NCI-H2081 (cell line): ENCODE results near the gene PIAS4.
A peak's percentile ranks its signal among the peaks of the same experiment; 100 is the strongest.
"Not testable (repeated sequence)": the region's sequence is repeated elsewhere in the genome, so short reads cannot be mapped to it uniquely, and the experiment has no call there.

ENCODE experiments used
- DNase-seq, 2 experiments: peaks; one replicate each; lab custom pipeline; 2025; lab: John Stamatoyannopoulos, UW

Gene PIAS4

GRCh38 chr19:3998667-3999412 lies 8.7 kb upstream of the PIAS4 start:
- DNase-seq, result not testable (repeated sequence)

DNA sequence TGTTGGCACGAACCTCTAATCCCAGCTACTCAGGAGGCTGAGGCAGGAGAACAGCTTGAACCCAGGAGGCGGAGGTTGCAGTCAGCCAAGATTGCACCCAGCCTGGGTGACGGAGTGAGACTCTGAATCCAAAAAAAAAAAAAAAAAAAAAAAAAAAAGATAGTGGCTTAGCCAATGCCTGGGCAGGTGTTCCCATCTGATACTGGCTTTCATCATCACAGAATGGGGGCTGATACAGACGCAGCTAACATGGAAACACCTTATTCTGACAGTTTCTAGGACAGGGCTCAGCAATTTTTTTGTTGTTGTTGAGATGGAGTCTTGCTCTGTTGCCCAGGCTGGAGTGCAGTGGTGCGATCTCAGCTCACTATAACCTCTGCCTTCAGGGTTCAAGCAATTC lies 6.7 kb upstream of the PIAS4 start:
- DNase-seq, result not testable (repeated sequence)

- DNase-seq, result not testable (repeated sequence)
Measured at GRCh38 chr19:4005436-4005835, 2.1 kb upstream of the PIAS4 start.

DNA sequence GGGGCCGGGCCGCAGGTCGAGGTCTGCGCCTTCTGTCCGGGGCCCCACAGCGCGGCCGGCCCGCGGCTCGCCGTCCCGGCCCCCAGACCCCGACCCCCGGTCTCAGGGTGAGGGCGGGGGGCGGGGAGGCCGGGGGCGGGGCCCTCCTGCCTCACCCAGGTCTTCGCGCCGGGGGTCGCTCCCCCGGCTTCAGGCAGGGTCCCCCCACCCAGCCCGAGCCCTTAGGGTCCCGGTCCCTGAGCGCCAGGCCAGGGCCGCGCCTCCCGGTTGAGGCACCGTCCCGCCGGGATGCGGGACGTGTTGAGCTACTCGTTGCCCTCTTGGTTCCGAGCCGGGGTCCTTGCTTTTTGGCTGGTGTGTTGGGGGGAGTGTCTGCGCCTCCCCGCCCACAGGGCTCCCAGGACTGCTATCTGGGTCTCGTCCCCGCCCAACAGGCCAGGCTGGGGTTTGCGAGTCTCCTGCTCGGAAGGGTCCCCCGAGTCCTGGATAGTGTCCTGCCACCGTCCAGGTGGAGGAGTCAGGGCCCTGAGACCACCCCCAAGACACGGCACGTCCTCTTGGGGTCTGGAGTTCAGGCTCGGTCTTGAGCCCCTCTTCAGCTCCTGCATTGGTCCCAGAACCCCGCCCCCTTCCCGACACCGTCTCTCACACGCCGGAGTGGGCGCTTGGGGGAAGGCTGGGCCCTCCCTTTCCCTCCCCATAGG lies 452 bp downstream of the PIAS4 start:
- no peak for DNase-seq

- DNase-seq, result no peak
Measured at GRCh38 chr19:4009990-4010807, 2.7 kb downstream of the PIAS4 start.

DNA sequence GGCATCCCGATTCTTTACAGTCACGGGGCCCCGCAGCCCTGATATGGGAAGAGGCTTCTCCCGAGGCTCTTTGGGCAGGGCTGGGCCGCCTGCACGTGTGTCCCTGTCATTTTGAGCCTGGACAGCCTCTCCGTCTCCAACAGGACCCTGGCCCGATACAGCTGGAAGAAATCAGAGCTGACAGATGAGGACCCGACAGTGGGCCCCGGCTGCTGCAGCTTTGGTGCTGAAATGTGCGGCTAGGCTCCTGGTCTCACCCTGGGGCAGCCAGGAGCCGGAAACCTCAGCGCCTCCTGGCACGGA lies 3.2 kb downstream of the PIAS4 start:
- no peak for DNase-seq

DNA sequence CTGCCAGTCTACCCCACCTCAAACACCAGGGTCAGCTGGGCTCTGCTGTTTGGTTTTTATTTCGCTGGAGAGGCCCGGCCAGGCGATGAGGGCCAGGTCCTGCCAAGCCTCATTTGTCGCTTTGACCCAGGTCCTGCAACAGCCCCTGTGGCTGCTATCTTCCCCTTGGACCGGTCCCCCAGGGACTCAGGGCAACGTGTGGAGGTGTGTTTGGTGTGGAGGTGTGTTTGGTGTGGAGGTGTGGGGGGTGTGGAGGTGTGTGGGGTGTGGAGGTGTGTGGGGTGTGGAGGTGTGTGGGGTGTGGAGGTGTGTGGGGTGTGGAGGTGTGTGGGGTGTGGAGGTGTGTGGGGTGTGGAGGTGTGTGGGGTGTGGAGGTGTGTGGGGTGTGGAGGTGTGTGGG lies 3.9 kb downstream of the PIAS4 start:
- not testable (repeated sequence) for DNase-seq

GRCh38 chr19:4012092-4012974 lies 4.8 kb downstream of the PIAS4 start:
- DNase-seq, result peak; percentile 61 to 89

DNA sequence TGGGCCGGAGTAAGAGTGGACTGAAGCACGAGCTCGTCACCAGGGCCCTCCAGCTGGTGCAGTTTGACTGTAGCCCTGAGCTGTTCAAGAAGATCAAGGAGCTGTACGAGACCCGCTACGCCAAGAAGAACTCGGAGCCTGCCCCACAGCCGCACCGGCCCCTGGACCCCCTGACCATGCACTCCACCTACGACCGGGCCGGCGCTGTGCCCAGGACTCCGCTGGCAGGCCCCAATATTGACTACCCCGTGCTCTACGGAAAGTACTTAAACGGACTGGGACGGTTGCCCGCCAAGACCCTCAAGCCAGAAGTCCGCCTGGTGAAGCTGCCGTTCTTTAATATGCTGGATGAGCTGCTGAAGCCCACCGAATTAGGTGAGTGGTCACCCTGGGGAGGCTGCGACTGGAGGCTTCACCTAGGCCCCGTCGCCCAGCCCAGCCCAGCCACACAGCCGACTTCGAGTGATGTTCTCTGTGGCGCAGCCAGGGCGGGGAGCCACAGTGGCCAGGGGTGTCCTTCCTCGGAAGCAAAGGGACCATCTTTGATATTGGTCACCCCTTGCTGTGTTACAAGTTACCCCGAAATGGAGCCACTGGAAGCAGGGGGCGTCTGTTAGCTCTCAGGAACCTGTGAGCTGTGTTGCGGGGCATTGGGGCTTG lies 5.6 kb downstream of the PIAS4 start:
- no peak for DNase-seq

GRCh38 chr19:4013886-4014540 lies 6.5 kb downstream of the PIAS4 start:
- no peak for DNase-seq

DNA sequence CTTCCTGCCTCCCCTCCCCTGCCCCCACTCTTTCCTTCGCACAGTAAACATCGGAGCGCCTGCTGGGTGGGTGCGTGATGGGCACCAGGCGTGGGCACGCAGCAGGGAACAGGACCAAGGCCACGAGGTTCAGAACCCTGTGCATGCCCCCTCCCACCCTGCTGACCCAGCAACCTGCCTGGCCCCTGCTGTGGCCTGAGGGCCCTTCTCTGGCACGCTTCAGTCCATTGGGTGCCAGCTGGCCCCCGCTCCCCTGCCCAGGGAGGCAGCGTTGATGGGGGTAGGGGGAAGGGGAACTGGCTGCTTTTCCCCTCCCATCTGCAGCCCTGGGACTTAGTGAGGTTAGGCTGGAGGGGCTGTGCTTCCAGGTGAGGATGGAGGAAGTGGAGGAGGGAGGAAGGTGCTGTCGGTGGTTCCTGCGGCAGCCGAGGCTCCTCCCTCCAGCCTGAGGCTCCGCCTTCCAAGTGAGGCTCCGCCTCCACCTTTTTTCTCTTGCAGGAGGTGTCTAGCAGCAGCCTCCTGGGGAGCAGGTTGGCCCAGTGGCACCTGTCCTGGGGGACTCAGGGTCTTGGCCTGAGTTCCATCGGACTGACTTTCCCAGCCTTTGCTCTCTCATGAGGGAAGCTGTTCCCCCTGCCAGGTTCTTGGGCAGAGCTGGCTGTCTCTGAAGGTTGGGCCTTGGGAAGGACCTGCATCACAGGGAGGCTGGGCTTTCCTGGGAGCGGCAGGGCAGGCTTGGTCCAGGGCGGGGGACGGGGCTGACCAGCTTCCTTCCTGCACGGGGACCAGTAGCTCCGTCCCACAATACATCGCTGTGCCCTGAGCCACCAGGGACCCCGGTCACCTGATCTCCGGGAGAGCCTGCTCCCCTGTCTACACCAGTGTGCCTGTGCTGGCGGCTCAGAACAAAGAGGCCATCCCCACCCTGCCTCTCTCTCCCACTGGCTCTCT lies 7.3 kb downstream of the PIAS4 start:
- DNase-seq, result no peak

DNA sequence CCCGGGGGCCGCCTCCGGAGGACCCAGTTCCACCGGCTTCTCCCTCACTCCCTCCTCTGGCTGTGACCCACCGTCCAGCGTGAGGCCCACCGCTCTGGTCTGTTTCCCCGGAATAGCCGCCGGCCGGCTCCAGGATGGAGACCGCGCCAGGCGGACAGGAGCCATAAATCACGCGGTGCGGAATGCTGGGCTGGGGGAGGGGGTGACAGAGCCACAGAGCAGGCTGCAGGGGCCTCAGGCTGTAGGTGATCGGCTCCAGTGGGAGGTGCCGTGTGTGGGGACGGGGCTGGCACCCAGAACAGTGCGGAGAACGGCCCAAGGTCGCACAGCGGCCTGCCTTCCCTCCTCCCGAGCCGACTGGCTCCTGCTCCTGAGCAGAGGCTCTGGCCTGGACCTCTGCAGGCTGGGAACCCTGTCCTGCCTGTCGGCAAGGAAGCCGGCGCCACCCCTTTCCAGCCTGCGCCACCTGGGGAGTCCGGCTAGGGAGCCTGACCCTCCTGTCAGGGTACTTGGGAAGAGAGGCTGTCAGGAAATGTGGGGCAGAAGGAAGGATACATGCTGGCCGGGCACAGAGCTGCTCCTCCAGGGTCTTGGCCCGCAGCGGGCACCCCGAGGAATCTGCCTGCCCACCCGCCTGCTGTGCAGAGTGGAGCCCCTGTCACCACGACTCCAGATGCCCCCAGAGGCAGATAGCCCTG lies 8.3 kb downstream of the PIAS4 start:
- no peak for DNase-seq

DNA sequence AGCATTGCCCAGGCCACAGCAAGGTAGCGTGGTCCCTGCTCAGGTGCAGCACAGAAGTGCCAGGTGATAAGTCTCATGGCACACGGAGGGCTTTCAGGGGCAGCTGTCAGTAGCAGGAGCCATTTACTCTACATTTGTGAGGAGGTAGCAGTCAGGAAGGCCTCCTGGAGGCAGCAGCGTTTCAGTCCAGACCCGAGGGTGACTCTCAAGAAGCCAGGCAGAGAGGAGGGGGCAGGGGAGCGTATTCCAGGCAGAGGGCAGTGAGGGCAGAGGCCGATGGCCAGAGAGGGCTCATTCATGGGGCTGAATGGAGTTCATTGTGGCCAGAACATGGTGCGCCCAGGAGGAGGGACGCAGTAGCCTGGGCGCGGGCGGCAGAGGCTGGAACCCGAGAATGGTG lies 8.9 kb downstream of the PIAS4 start:
- DNase-seq, result no peak

GRCh38 chr19:4016903-4017638 lies 9.5 kb downstream of the PIAS4 start:
- no peak for DNase-seq

DNA sequence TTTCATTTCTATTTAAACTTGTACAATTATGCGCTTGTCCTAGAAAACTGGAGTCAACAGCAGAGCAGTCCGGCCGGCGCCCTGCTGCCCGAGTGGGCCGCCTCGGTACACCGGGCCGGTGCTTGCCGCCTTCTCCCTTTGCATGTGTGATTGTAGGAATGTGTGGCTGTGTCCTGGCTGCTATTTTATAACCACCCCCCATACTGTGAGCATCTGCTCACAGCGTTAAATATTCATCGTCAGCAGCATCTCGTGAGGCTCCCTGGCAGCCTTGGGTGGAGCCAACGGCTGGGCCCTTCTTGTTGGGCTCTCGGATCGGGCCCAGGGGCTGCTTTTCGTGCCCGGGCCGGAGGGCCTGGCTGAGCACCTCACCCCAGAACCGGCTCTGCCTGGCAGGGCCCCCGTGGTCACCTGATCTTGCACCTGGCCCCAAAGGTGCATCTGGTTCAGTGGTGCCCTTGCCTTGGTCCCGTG lies 10.6 kb downstream of the PIAS4 start:
- DNase-seq, result no peak

DNA sequence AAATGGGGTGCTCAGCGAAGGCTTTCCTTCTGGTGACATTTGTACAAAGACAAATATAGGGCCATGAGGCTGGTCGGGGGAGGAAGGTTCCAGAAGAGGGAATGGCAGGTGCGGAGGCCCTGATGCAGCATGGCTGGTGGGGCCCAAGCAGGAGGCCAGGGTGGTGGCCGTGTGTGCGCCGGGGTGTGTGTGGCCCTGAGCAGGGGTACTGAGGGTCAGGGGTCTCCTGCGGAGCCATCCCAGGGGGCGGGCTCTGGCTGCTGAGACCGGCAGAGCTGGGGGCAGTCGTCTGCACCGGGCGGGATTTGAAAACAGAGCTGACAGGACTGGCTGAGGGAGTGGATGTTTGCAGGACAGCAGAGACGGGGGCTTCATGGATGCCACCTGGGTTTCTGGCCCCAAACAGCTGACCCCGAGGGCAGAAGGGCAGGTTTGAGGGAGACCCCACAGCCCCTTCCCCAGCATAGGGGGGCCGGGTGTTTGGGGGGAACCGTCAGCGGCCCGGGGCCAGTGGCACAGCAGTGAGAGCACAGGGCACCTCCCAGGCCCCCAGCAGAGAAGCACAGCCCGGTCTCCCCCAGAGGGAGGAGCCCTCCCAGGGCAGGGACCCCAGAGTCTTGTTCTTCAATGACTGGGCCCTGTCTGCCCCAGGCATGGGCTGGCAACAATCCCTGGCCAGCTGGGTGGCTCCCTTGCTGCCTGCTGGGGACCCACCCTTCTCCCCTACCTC lies 11.4 kb downstream of the PIAS4 start:
- no peak for DNase-seq

DNA sequence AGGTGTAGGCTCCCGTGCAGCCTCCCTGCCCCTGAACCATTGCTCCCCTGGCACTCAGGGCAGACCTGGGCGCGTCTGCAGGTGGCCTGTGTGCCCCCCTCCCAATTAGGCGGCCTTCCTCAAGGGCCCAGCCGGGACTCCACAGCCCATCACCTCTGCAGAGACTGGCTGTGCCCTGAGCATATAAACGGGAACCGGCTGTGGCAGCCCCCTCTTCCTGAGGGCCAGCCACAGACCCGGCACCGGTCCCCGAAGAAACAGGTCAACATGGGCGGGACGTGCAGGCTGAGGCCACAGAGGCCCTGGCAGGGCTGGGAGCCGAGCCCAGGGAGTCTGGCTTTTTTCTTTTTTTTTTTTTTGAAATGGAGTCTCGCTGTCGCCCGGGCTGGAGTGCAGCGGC lies 12.0 kb downstream of the PIAS4 start:
- no peak for DNase-seq
